PC-9 (cell line): ENCODE data around the gene MPST. TPM values are rescaled to one million over a fixed set of nuclear protein-coding genes. Genes with fewer than 3 reads are reported as not detected.

Experiments
- BruUV-seq: library from RNA; stranded (reverse); fragments of 400-500 nt; replicated peaks from 2 replicates; lab custom pipeline; 2021; lab: Mats Ljungman, UMichigan
- CTCF ChIA-PET: fragments of 300-600 bp; sonication (Branson Sonifier 250); formaldehyde crosslinking; loops from one replicate; lab custom pipeline; 2022; ENCODE audit warnings: antibody characterized with exemption; lab: Charles Lee
- POLR2A ChIA-PET: fragments of 300-600 bp; sonication (Branson Sonifier 250); formaldehyde crosslinking; loops from one replicate; lab custom pipeline; 2022; ENCODE audit warnings: antibody characterized with exemption; ENCODE audit not compliant: unreplicated experiment; lab: Charles Lee
- DNase-seq, 2 experiments: peaks; one replicate each; pipeline versions ENCODE4 v3.0.0 to v3.0.0-alpha.2; 2015 to 2022; ENCODE audit warnings: mixed read lengths in 1 of 2
- H2AFZ ChIP-seq: fragments of 200-600 bp; sonication (generic); 2 replicates; pipeline ENCODE4 v1.8.1; 2017; ENCODE audit warnings: antibody characterized with exemption
- H3F3A ChIP-seq: fragments of 200-600 bp; sonication (generic); 2 replicates; pipeline ENCODE4 v1.8.1; 2017; ENCODE audit warnings: antibody characterized with exemption, mild to moderate bottlenecking, low read depth; ENCODE audit not compliant: insufficient read depth
- H3K27ac ChIP-seq: fragments of 200-600 bp; sonication (generic); 2 replicates; pipeline ENCODE4 v1.6.1; 2016; ENCODE audit warnings: mixed run types
- H3K27me3 ChIP-seq: fragments of 200-600 bp; sonication (generic); 2 replicates; pipeline ENCODE4 v1.6.1; 2016; ENCODE audit warnings: low read depth, mixed run types; ENCODE audit not compliant: insufficient read depth
- H3K36me3 ChIP-seq: fragments of 200-600 bp; sonication (generic); 2 replicates; pipeline ENCODE4 v1.6.1; 2016; ENCODE audit warnings: low read depth, mixed run types
- H3K4me1 ChIP-seq: fragments of 200-600 bp; sonication (generic); replicated peaks from 2 replicates; pipeline ENCODE4 v1.6.1; 2016; ENCODE audit warnings: mixed run types; ENCODE audit not compliant: insufficient read depth
- H3K4me2 ChIP-seq: fragments of 200-600 bp; sonication (generic); 2 replicates; pipeline ENCODE4 v1.6.1; 2017; ENCODE audit warnings: mixed run types
- H3K4me3 ChIP-seq: fragments of 200-600 bp; sonication (generic); 2 replicates; pipeline ENCODE4 v1.6.1; 2016; ENCODE audit warnings: mixed run types
- H3K79me2 ChIP-seq: fragments of 200-600 bp; sonication (generic); 2 replicates; pipeline ENCODE4 v1.6.1; 2017; ENCODE audit warnings: low read depth, mixed run types
- H3K9me2 ChIP-seq: fragments of 200-600 bp; sonication (generic); 2 replicates; pipeline ENCODE4 v1.8.1; 2017; ENCODE audit warnings: mild to moderate bottlenecking; ENCODE audit not compliant: insufficient read depth
- H3K9me3 ChIP-seq: fragments of 200-600 bp; sonication (generic); 2 replicates; pipeline ENCODE4 v1.8.1; 2016; ENCODE audit warnings: low read depth; ENCODE audit not compliant: insufficient read depth
- H4K20me1 ChIP-seq: fragments of 200-600 bp; sonication (generic); 2 replicates; pipeline ENCODE4 v1.8.1; 2017; ENCODE audit not compliant: insufficient read depth
- EZH2 ChIP-seq: fragments of 200-600 bp; sonication (generic); IDR thresholded peaks from 2 replicates; pipeline ENCODE4 v1.8.0; 2017; ENCODE audit warnings: antibody characterized with exemption, low read depth
- intact Hi-C: fragments of 100-400 bp; cut with micrococcal nuclease; formaldehyde crosslinking; loops from one replicate; pipeline ENCODE4 v1.10.0; 2022; ENCODE audit not compliant: unreplicated experiment
- total RNA-seq: library from RNA; stranded (reverse); gene quantifications from 2 replicates; pipeline ENCODE4 v1.2.3, GENCODE V29; 2021
- TF ChIP-seq, protein P1 (sequence below): fragments of 200-600 bp; sonication (generic); conservative IDR thresholded peaks from 2 replicates; pipeline ENCODE4 v1.6.1; 2017; ENCODE audit warnings: mixed run types, antibody characterized with exemption, mild to moderate bottlenecking, moderate library complexity

MPST gene
- total RNA-seq, 1 experiment from 2014 or later: 75.9 TPM

DNA sequence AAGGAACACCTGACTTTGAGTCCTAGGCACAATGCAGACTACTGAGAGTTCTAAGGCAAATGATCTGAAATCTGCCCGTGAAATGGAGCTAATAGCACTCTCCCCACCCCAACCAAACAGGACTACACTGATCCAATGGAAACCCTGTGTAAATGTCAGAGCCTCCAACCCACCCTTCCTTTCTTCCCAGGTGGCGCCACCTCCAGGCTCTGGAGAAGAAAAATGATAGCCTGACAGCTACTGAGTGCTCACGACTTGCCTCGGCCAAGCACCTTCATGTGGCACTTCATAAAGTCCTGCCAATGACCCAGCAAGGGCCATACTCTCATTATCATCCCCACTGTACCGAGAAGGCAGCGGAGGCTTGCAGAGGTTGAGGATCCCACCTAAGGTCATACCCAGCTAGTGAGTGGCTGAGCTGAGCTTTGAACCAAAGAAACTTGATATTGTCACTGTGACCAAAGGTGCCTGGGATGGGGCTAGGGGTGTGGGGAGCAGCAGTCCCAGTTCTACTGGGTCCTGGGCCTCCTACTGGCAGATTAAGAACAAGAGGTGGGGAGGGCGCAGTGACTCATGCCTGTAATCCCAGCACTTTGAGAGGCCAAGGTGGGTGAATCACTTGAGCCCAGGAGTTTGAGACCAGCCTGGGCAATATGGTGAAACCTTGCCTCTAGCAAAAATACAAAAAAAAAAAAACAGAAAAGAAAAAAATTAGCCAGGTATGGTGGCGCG lies 20.8 kb upstream of the MPST start:
- Histone ChIP-seq H3K9me2 (no peaks in the 10 kb centered on the region; the same call in 1 of the 2 replicates), H2AFZ (no peak overlapping the region), H3K27me3 (no peaks in the 10 kb centered on the region), H3K36me3 (no peaks in the 10 kb centered on the region), H3K9me3 (no peaks in the 10 kb centered on the region), H3K27ac (no peak overlapping the region), H3K4me3 (no peak overlapping the region), H3F3A (peaks cover 8% of the 10 kb centered on the region; the same call in 1 of the 2 replicates), H3K4me1 (peaks cover 17% of the 10 kb centered on the region), H3K4me2 (no peak overlapping the region), H4K20me1 (no peaks in the 10 kb centered on the region), H3K79me2 (no peaks in the 10 kb centered on the region)
- ChIA-PET CTCF (interaction anchor here (0.5 to 0.7 kb wide), 2 partner anchors 159 to 269 kb away, joined by 3 read pairs; no protein-coding TSS in a partner anchor), POLR2A (no interaction called here)
- intact Hi-C loops: no loop called here
- BruUV-seq: no TSS peak
- DNase-seq: no peak
- TF ChIP-seq, protein P1, sequence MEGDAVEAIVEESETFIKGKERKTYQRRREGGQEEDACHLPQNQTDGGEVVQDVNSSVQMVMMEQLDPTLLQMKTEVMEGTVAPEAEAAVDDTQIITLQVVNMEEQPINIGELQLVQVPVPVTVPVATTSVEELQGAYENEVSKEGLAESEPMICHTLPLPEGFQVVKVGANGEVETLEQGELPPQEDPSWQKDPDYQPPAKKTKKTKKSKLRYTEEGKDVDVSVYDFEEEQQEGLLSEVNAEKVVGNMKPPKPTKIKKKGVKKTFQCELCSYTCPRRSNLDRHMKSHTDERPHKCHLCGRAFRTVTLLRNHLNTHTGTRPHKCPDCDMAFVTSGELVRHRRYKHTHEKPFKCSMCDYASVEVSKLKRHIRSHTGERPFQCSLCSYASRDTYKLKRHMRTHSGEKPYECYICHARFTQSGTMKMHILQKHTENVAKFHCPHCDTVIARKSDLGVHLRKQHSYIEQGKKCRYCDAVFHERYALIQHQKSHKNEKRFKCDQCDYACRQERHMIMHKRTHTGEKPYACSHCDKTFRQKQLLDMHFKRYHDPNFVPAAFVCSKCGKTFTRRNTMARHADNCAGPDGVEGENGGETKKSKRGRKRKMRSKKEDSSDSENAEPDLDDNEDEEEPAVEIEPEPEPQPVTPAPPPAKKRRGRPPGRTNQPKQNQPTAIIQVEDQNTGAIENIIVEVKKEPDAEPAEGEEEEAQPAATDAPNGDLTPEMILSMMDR: peak; percentile 52
- no peak for TF ChIP-seq EZH2

DNA sequence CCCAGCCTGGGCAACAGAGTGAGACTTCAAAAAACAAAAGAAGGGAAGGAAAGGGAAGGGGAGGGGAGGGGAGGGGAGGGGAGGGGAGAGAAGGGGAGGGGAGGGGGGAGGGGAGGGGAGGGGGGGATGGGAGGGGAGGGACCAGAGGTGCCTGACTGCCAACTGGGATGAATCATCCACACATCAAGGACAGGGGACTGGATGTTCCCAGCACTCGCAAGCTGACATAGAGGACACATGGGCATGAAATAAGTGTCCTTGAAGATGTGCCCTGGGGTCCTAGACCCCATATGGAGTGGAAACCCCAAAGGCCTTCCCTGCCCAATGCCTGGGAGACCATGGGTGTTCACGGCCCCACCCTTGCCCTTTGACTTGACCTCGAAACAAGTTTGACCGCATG lies 20.1 kb upstream of the MPST start:
- no peak for DNase-seq
- POLR2A ChIA-PET: no interaction called here
- BruUV-seq: no TSS peak

DNA sequence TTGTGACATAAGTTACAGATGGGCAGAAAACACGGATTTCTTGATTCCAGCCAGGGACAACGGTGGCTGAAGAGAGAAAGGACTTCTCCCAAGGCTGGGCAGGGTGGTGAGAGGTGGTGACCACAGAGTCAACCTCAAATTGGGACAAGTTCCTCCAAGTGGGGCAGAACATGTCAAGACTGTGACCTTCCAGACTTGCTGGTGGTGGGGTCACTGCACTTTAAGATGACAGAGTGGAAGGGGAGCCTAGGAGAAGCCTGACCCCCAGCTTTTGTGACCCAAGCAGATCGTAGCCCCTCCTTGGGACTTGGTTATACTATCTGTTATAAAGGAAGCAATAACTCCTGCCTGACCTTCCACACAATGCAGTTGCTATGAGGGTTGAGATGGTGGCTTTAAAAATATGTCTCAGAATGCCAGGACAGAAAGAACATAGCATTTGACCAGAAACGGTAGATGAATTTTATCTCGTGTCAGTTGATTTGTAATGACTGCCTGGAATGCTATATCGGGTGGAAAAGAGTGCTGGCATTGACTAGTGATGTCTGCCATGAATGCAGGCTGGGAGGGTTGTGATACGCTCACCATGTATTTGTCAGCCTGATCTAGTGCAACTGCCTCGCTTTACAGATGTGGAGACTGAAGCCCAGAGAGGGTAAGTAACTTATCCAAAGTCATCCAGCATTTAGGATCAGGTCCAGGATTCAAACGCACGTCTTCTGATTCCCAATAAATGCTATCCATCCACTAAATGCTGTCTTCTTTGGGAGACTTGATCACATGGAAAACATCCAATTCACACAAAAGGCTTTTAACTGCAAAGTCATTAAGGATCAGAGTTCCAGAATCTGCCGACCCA lies 18.6 kb upstream of the MPST start:
- Histone ChIP-seq H3K79me2 (no peaks in the 10 kb centered on the region), H3K4me3 (no peak overlapping the region), H3K27ac (no peak overlapping the region), H2AFZ (no peak overlapping the region), H3K4me2 (no peak overlapping the region), H3K9me3 (no peaks in the 10 kb centered on the region), H4K20me1 (no peaks in the 10 kb centered on the region), H3K36me3 (no peaks in the 10 kb centered on the region), H3K9me2 (no peaks in the 10 kb centered on the region; the same call in 1 of the 2 replicates), H3K27me3 (no peaks in the 10 kb centered on the region; the same call in 1 of the 2 replicates), H3K4me1 (peaks cover 17% of the 10 kb centered on the region), H3F3A (peaks cover 8% of the 10 kb centered on the region; the same call in 1 of the 2 replicates)
- TF ChIP-seq, protein P1: no peak
- TF ChIP-seq EZH2: no peak
- no TSS peak for BruUV-seq
- DNase-seq: no peak
- ChIA-PET POLR2A (no interaction called here), CTCF (no interaction called here)
- intact Hi-C loops: no loop called here

More for the DNA sequence above, 20.1 kb upstream of the MPST start:
- Histone ChIP-seq H2AFZ (no peak overlapping the region), H3F3A (peaks cover 8% of the 10 kb centered on the region; the same call in 1 of the 2 replicates), H3K4me2 (peak overlapping the region; percentile 14; the same call in 1 of the 2 replicates), H3K9me2 (no peaks in the 10 kb centered on the region; the same call in 1 of the 2 replicates), H3K27ac (no peak overlapping the region), H3K36me3 (no peaks in the 10 kb centered on the region), H3K9me3 (no peaks in the 10 kb centered on the region), H3K4me3 (no peak overlapping the region), H3K4me1 (peaks cover 17% of the 10 kb centered on the region), H3K79me2 (no peaks in the 10 kb centered on the region), H3K27me3 (no peaks in the 10 kb centered on the region), H4K20me1 (no peaks in the 10 kb centered on the region)
- CTCF ChIA-PET: interaction anchor here (0.6 to 0.7 kb wide), 2 partner anchors 160 to 237 kb away, joined by 3 to 6 read pairs; no protein-coding TSS in a partner anchor
- TF ChIP-seq, protein P1: no peak
- TF ChIP-seq EZH2: no peak
- intact Hi-C loops: no loop called here
